Measurements from ENCODE around the gene EPHB6.

- TF ChIP-seq EZH2 (IDR thresholded peaks at IDR 0.05; ENCODE audit: borderline replicate concordance, low read length) (no peak), CTCF (IDR thresholded peaks at IDR 0.05; ENCODE audit: low read length) (no peak)
Observed at GRCh38 chr7:142879060-142879459, 24.2 kb downstream of the EPHB6 start.

Data from OCI-LY1 (cell line).